GM12874 (cell line): ENCODE measurements around the gene KMT5B.

Source experiments
- CTCF ChIP-seq: IDR thresholded peaks from 2 replicates; pipeline ENCODE4 v1.5.1; 2011; ENCODE audit warnings: low read depth, mild to moderate bottlenecking, control low read depth, low read length, moderate library complexity; ENCODE audit not compliant: insufficient read depth

KMT5B gene

DNA sequence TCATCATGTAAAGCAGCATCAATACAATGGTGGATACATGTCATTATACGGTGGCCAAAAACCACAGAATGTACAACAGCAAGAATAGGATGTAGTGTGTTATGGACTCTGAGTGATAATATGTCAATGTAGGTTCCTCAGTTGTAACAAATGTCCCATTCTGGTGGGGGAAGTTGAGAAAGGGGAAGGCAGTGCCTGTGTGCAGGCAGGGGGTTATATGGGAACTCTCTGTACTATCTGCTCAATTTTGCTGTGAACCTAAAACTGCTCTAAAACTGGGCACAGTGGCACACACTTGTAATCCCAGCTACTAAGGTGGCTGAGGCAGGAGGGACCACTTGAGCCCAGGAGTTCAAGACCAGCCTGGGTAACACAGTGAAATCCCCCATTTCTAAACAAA lies 97.8 kb downstream of the KMT5B start:
- no peak for TF ChIP-seq CTCF

DNA sequence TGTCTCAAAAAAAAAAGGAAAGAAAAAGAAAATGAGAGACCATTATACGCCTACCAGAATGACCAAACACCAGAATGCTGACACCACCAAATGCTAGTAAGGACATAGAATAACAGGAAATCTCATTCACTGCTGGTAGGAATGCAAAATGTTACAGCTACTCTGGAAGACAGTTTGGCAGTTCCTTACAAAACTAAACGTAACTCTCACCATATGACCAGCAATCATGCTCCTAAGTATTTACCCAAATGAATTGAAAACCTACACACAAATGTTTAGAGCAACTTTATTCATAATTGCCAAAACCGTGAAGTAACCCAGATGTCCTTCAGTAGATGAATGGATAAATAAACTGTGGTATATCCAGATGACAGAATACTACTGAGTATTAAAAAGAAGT lies 99.1 kb downstream of the KMT5B start:
- TF ChIP-seq CTCF = no peak

- TF ChIP-seq CTCF = no peak
These were observed 105.4 kb downstream of the KMT5B start for GRCh38 chr11:68107689-68108088.

GRCh38 chr11:68106165-68106940 lies 106.7 kb downstream of the KMT5B start:
- no peak for TF ChIP-seq CTCF
